MV-4-11 (cell line): Measurements from ENCODE around the gene CDK3.

Experiments
- DNase-seq: peaks from one replicate; lab custom pipeline; 2025; lab: John Stamatoyannopoulos, UW

CDK3 gene

GRCh38 chr17:76014100-76014924, 13.7 kb downstream of the CDK3 start:
- peak; percentile 48 for DNase-seq

- no peak for DNase-seq
Observed at GRCh38 chr17:76014925-76015261, 14.2 kb downstream of the CDK3 start.

- DNase-seq = no peak
Observed at GRCh38 chr17:76017481-76018339, 17.1 kb downstream of the CDK3 start.

GRCh38 chr17:76018340-76018680, 17.7 kb downstream of the CDK3 start:
- DNase-seq = no peak

- DNase-seq = no peak
Observed at GRCh38 chr17:76018801-76019200, 18.1 kb downstream of the CDK3 start.

- DNase-seq = no peak
Observed at GRCh38 chr17:76019833-76020467, 19.3 kb downstream of the CDK3 start.

- DNase-seq = no peak
Observed at GRCh38 chr17:76022285-76022684, 21.6 kb downstream of the CDK3 start.

- no peak for DNase-seq
Observed at GRCh38 chr17:76022973-76023899, 22.6 kb downstream of the CDK3 start.

GRCh38 chr17:76023900-76024237, 23.2 kb downstream of the CDK3 start:
- no peak for DNase-seq

GRCh38 chr17:76024353-76024752, 23.7 kb downstream of the CDK3 start:
- no peak for DNase-seq

- DNase-seq = no peak
Observed at GRCh38 chr17:76025294-76025693, 24.6 kb downstream of the CDK3 start.

GRCh38 chr17:76026714-76027158, 26.1 kb downstream of the CDK3 start:
- no peak for DNase-seq

- DNase-seq = no peak
Observed at GRCh38 chr17:76027159-76027839, 26.6 kb downstream of the CDK3 start, which contains the start of gene EVPL. Gene EVPL (minus strand): TSS chr17:76027306. CDS start chr17:76027198, 108 bp downstream.

GRCh38 chr17:76032073-76032779, 31.6 kb downstream of the CDK3 start:
- no peak for DNase-seq

- no peak for DNase-seq
Observed at GRCh38 chr17:76032780-76033108, 32.1 kb downstream of the CDK3 start.

- no peak for DNase-seq
Observed at GRCh38 chr17:76033139-76033538, 32.5 kb downstream of the CDK3 start.

GRCh38 chr17:76034428-76035350, 34.0 kb downstream of the CDK3 start:
- DNase-seq = no peak

- DNase-seq = no peak
Observed at GRCh38 chr17:76036497-76037261, 36.0 kb downstream of the CDK3 start.

GRCh38 chr17:76038050-76038449, 37.4 kb downstream of the CDK3 start:
- DNase-seq = no peak
